Naive B cell (primary cell): ENCODE data around the gene SYNPR. TPM values are rescaled to one million over a fixed set of nuclear protein-coding genes. Genes with fewer than 3 reads are reported as not detected.

Source experiments
- ATAC-seq, 2 donors: fragments of 150-1000 bp; cut with Tn5 transposase; 2 replicates each; pipeline ENCODE4 v1.10.0; 2021; ENCODE audit warnings: low read depth in 2 of 2, mild to moderate bottlenecking in 2 of 2, moderate library complexity in 2 of 2
- DNase-seq: peaks from one replicate; pipeline ENCODE4 v3.0.0; 2022
- H3K27ac Mint-ChIP-seq, 6 donors: one replicate each; pipeline ENCODE4 v1.8.0; 2020 to 2022; ENCODE audit warnings: mild to moderate bottlenecking in 6 of 6, mixed read lengths in 6 of 6, moderate library complexity in 5 of 6, inconsistent platforms in 2 of 6
- H3K27me3 Mint-ChIP-seq, 3 donors: one replicate each; pipeline ENCODE4 v1.8.0; 2021 to 2022; ENCODE audit warnings: mixed read lengths in 3 of 3, mild to moderate bottlenecking in 1 of 3
- H3K36me3 Mint-ChIP-seq, 2 donors: one replicate each; pipeline ENCODE4 v1.8.0; 2020 to 2022; ENCODE audit warnings: mixed read lengths in 2 of 2, inconsistent platforms in 1 of 2, mild to moderate bottlenecking in 1 of 2
- H3K4me1 Mint-ChIP-seq, 3 donors: one replicate each; pipeline ENCODE4 v1.8.0; 2020 to 2022; ENCODE audit warnings: mixed read lengths in 3 of 3, inconsistent platforms in 1 of 3, mild to moderate bottlenecking in 1 of 3, moderate library complexity in 1 of 3
- H3K4me3 Mint-ChIP-seq, 8 donors: one replicate each; pipeline ENCODE4 v1.8.0; 2020 to 2022; ENCODE audit warnings: mild to moderate bottlenecking in 8 of 8, mixed read lengths in 8 of 8, moderate library complexity in 8 of 8, inconsistent platforms in 2 of 8
- H3K9me3 Mint-ChIP-seq, 7 donors: one replicate each; pipeline ENCODE4 v1.8.0; 2020 to 2022; ENCODE audit warnings: mixed read lengths in 7 of 7, mild to moderate bottlenecking in 5 of 7, inconsistent platforms in 2 of 7, moderate library complexity in 1 of 7
- polyA plus RNA-seq, 6 donors: library from polyadenylated mRNA; unstranded; fragments of 300-500 nt; fragmentation: Illumina TruSeq; gene quantifications; one replicate each; pipeline ENCODE4 v1.2.3, GENCODE V29; 2021; ENCODE audit warnings: low read depth in 6 of 6

SYNPR gene
- polyA plus RNA-seq, 6 donors from 2014 or later: not detected

DNA sequence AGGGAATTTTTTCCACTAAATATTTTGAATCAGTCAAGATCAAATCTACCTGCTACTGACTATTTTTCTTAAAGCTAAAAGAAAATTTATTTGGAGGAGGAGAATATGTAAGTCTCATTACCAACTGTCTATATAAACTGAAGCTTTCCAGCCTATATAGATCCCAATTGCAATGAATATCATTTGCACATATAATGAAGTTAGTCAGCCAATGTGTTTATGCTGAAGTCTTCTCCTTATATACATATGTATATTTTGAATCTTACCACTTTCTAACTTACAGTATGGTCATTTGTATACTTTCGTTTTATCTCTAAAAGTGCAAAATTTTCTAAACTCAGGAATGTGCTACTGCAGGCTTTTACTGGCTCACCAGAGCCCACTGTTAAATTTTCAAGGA is 136.5 kb downstream of the SYNPR start:
- Mint-ChIP-seq H3K9me3 (peaks cover 0 to 4% (median 0%) of the 10 kb centered on the region in 7 donors), H3K27me3 (no peaks in the 10 kb centered on the region), H3K36me3 (no peaks in the 10 kb centered on the region), H3K4me3 (no peak overlapping the region), H3K27ac (no peak overlapping the region), H3K4me1 (no peaks in the 10 kb centered on the region)
- DNase-seq (no peak), ATAC-seq (no peak)

DNA sequence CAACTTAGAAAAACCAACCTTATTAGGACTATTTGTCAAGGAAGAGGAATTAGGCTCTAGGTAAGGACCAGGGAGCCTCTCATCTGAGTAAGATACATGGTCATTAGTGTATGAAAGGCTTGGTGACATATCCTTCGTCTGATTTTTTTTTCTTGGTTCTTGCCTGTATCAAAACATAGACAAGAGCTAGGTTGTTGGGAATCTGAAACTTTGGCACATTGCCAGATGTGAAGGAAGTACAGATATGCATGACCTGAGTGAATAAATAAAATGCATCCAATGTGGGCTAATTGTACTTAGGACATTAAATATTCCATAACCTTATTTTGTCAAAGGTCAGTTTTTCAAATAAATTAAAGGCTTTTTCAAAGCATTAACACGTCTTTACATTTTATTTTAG is 151.8 kb downstream of the SYNPR start:
- no peaks in the 10 kb centered on the region for H3K36me3 Mint-ChIP-seq
- ATAC-seq: no peak
- H3K27ac Mint-ChIP-seq: no peak overlapping the region
- no peak for DNase-seq
- H3K9me3 Mint-ChIP-seq: peaks cover 0 to 8% (median 0%) of the 10 kb centered on the region in 7 donors
- no peaks in the 10 kb centered on the region for H3K4me1 Mint-ChIP-seq
- H3K27me3 Mint-ChIP-seq: peaks cover 0 to 8% (median 0%) of the 10 kb centered on the region in 3 donors
- no peak overlapping the region for H3K4me3 Mint-ChIP-seq

DNA sequence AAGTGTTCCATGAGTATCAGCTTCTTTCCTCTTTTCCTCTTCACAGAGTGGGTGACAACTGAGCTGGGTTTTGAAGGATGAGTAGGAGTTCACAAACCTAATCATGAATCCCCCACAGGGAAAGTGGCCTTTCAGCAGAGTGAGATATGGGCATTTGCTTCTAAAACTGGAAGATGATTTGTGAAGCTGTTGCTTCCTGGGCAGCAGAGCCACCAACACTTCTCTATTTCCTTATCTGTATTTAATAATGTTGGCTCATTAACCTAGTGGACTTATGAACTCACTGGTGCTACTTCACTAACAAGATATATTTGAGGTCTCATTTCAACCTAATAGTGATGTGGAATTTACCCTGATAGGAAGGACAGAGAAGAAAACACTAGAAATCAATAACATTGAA is 152.8 kb downstream of the SYNPR start:
- H3K27me3 Mint-ChIP-seq: peaks cover 0 to 8% (median 0%) of the 10 kb centered on the region in 3 donors
- H3K36me3 Mint-ChIP-seq: no peaks in the 10 kb centered on the region
- no peaks in the 10 kb centered on the region for H3K4me1 Mint-ChIP-seq
- no peak overlapping the region for H3K27ac Mint-ChIP-seq
- no peak for DNase-seq
- no peak overlapping the region for H3K4me3 Mint-ChIP-seq
- H3K9me3 Mint-ChIP-seq: peaks cover 0 to 5% (median 0%) of the 10 kb centered on the region in 7 donors
- ATAC-seq: no peak

DNA sequence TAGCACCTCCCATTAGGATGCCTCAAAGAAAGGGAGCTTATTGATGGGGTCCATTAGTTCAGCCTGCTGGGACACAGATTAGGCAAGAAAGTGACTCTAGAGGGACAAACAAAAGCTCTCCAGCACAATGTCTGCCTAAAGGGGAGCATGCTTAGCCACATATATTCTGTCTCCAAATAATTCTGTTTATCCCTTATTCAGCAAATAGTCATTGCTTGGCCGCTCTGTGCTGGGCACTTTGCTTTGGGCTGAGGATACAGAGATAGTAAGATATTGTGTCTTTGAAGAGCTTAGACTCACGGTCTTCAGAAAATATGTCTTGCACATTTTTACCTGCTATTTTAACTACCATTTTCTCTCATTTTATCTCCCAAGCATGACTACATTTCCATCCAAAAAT is 159.8 kb downstream of the SYNPR start:
- ATAC-seq (no peak), DNase-seq (no peak)
- Mint-ChIP-seq H3K27me3 (peaks cover 0 to 6% (median 0%) of the 10 kb centered on the region in 3 donors), H3K27ac (no peak overlapping the region), H3K9me3 (peaks cover 0 to 6% (median 2%) of the 10 kb centered on the region in 7 donors), H3K4me3 (no peak overlapping the region), H3K4me1 (no peaks in the 10 kb centered on the region), H3K36me3 (no peaks in the 10 kb centered on the region)

DNA sequence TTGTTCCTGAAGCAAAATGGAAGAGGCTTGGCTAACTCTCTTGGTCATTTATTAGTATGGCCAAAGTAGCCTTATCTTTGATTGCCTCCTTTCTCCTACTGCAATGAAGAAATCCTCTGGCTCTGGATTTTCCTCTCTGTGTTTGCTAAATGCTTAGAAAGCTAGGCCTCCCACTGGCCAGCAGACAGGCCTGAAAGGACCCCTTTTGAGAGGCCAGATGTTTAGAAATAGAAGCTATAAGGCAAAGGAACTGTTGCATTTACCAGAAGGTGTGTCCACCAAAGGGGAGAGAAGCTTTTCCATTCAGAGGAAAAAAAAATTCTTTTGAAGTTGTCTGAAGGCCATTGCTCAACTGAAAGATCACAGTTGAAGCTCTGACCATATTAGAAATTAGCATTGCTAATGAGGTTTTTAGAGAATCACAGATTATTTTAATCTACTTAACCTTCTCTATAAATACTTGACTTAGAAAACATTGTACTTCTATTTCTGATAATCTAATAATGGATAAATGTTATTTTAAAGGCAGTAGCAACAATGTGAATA is 160.8 kb downstream of the SYNPR start:
- no peak for ATAC-seq
- Mint-ChIP-seq H3K27me3 (peaks cover 0 to 6% (median 0%) of the 10 kb centered on the region in 3 donors), H3K36me3 (no peaks in the 10 kb centered on the region), H3K4me3 (peak overlapping the region in 1 of 8 donors; percentile 49), H3K4me1 (no peaks in the 10 kb centered on the region), H3K27ac (no peak overlapping the region), H3K9me3 (peaks cover 0 to 6% (median 2%) of the 10 kb centered on the region in 7 donors)
- no peak for DNase-seq

DNA sequence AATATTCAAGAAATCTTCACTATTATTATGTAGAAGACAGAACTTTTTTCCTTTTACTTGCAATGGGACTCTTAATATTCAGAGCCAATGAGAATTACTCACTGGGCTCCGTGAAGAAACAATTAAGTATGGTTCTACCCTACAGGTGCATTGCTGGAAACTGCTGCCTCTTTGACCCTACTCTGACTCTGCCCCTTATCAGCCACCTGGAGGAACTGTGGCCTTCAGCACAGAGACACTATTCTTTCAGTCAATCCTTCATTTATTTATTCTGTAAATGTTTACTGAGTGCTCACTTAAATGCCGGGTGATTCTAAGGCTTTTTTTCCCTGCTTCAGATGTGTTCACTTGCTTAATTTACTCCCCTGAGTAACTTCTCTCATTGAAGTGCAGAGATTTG is 163.2 kb downstream of the SYNPR start:
- H3K36me3 Mint-ChIP-seq: no peaks in the 10 kb centered on the region
- peaks cover 0 to 6% (median 2%) of the 10 kb centered on the region in 7 donors for H3K9me3 Mint-ChIP-seq
- H3K27me3 Mint-ChIP-seq: peaks cover 0 to 6% (median 0%) of the 10 kb centered on the region in 3 donors

DNA sequence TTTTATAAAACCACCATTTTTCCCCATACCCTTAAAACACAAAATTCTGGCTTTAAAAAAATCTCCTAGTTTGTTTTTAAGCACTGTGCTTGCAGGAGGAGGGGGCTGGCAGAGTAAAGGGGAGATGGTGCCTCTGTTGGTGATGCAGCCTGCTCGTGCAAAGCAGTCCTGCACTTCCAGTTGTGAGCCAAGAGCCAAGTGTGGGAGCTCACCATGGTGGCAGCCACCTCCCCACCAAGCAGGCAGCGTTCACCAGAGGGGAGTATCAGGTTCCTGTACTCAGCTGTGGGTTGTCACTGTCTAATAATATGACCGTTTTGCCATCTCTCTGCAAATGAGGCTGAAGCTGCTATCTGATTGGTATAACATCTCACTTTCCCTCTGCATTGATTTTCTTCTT is 164.8 kb downstream of the SYNPR start:
- H3K4me1 Mint-ChIP-seq: no peaks in the 10 kb centered on the region

More for the DNA sequence above, 163.2 kb downstream of the SYNPR start:
- H3K27ac Mint-ChIP-seq: no peak overlapping the region
- ATAC-seq: no peak
- DNase-seq: no peak
- no peaks in the 10 kb centered on the region for H3K4me1 Mint-ChIP-seq
- no peak overlapping the region for H3K4me3 Mint-ChIP-seq

DNA sequence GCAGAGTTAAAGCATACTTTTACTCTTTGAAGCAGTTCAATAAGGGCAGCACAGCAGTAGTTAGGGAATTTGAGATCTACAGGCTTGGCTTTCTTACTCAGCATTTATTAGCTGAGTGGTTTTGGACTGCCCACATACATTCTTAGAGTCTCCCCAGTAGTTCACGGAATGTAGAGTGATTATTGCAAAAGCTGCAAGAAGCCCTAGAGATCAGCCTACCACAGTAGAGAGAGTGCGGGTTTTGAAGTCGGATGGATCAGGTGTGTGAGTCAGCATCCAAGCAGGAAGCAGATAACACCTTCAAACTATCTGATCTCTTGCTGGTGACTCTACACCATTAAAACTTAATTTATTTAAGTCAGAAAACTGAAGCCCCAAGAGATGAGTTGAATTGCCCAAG is 171.9 kb downstream of the SYNPR start:
- no peaks in the 10 kb centered on the region for H3K4me1 Mint-ChIP-seq
- no peak overlapping the region for H3K4me3 Mint-ChIP-seq
- no peak overlapping the region for H3K27ac Mint-ChIP-seq
- no peaks in the 10 kb centered on the region for H3K36me3 Mint-ChIP-seq
- DNase-seq (no peak), ATAC-seq (no peak)
- no peaks in the 10 kb centered on the region for H3K27me3 Mint-ChIP-seq
- H3K9me3 Mint-ChIP-seq: peaks cover 0 to 5% (median 0%) of the 10 kb centered on the region in 7 donors

More for the DNA sequence above, 164.8 kb downstream of the SYNPR start:
- no peak overlapping the region for H3K27ac Mint-ChIP-seq
- DNase-seq (no peak), ATAC-seq (no peak)
- peaks cover 0 to 6% (median 2%) of the 10 kb centered on the region in 7 donors for H3K9me3 Mint-ChIP-seq
- no peak overlapping the region for H3K4me3 Mint-ChIP-seq
- peaks cover 0 to 6% (median 0%) of the 10 kb centered on the region in 3 donors for H3K27me3 Mint-ChIP-seq
- H3K36me3 Mint-ChIP-seq: no peaks in the 10 kb centered on the region

DNA sequence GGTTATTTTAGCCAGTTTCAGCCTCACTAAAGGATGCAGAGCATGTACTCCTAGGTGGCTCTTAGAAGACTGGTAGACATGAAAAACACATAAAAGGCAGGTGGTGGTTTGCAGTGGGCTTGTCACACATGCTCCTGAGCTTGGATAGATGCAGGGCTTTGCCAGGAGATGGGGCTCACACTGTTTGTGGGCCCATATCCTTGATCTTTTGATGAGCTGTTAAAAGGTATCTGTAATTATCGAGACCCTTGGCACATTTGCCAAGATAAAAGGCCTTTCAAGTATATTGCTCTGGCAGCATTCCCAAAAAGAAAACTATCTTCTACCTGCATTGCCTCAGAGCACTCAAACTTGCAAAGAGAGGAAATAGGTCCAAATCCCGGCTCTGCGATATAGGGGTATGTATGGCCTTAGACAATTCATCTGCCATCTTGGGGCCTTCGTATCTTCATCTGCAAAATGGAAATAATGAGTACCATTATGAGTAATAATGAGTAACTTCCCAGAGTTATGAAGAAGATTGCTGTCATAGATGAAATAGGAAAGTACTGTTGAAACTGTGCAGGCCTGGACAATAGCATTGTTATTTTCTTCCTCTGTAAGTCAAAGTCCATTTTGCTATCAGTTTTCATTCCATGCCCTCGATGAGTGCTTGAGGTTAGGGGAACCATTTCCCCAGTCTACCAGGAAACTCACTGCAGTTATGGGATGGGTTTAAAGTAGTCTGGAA is 172.7 kb downstream of the SYNPR start:
- Mint-ChIP-seq H3K36me3 (no peaks in the 10 kb centered on the region), H3K27me3 (no peaks in the 10 kb centered on the region), H3K4me1 (no peaks in the 10 kb centered on the region), H3K9me3 (peaks cover 0 to 6% (median 0%) of the 10 kb centered on the region in 7 donors), H3K4me3 (no peak overlapping the region), H3K27ac (no peak overlapping the region)
- DNase-seq: no peak
- ATAC-seq: no peak

DNA sequence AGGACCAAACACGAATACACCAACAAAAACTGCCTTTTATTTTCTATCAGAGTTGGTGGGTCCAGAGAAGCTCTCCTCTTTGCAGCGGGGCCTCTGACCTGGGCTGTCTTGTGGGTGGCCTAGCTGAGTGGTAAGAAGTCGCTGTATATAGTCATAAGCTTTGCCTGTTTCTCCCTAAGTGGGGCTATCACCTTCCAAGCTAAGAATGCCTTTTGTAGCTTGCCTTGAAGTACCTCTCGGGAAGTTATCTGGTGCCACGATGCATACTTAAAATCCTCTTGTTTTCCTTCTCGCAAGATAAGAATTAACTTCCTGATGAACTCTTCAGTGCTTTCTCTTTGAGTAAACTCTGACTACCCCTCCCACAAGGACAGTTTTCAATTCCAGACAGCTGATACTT is 178.8 kb downstream of the SYNPR start:
- ATAC-seq (no peak), DNase-seq (no peak)
- H3K27me3 Mint-ChIP-seq: no peaks in the 10 kb centered on the region
- H3K4me1 Mint-ChIP-seq: no peaks in the 10 kb centered on the region
- H3K36me3 Mint-ChIP-seq: no peaks in the 10 kb centered on the region
- H3K9me3 Mint-ChIP-seq: peaks cover 0 to 2% (median 0%) of the 10 kb centered on the region in 7 donors
- no peak overlapping the region for H3K4me3 Mint-ChIP-seq
- H3K27ac Mint-ChIP-seq: no peak overlapping the region

DNA sequence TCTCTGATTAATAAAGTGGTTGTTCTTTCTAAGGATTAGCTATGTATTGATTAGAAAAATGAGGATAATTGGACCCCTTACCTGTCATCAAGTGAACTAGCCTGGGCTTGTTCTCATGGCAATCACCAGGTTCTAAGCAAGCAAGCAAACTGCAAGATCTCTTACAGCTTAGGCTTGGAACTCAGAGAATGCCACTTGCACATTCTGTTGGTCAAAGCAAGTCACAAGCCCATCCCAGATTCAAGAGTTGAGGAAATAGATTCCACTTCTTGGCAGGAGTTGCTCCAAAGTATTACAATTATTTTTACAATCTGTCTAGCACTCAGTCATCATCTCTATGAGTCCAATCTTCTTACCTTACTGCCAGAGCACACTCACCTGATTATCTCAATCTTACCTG is 180.3 kb downstream of the SYNPR start:
- no peak overlapping the region for H3K27ac Mint-ChIP-seq
- peaks cover 0 to 2% (median 0%) of the 10 kb centered on the region in 7 donors for H3K9me3 Mint-ChIP-seq
- no peak for DNase-seq
- no peak overlapping the region for H3K4me3 Mint-ChIP-seq
- no peaks in the 10 kb centered on the region for H3K27me3 Mint-ChIP-seq
- H3K4me1 Mint-ChIP-seq: no peaks in the 10 kb centered on the region
- no peak for ATAC-seq
- H3K36me3 Mint-ChIP-seq: no peaks in the 10 kb centered on the region

DNA sequence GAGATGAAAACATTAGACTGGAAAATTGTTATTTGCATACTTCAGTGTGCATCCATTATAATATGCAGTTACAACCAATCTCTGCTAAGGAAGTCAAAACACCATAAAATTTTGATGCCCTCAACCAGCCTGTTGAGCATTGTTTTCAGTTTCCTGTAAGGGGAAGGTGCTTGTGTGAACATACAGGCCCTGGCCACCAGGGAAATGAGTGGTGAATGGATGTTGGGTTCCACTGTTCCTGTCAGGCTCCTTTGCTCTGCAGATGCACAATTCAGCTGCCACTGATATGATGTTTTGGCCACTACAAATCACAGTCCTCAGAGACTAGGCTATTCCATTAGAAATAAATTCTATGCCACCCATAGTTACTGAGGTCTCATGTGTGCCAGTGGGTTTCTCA is 184.6 kb downstream of the SYNPR start:
- H3K27me3 Mint-ChIP-seq: no peaks in the 10 kb centered on the region
- H3K4me1 Mint-ChIP-seq: no peaks in the 10 kb centered on the region
- peaks cover 0 to 13% (median 6%) of the 10 kb centered on the region in 7 donors for H3K9me3 Mint-ChIP-seq
- no peaks in the 10 kb centered on the region for H3K36me3 Mint-ChIP-seq
- no peak for ATAC-seq
- no peak overlapping the region for H3K4me3 Mint-ChIP-seq
- DNase-seq: no peak
- H3K27ac Mint-ChIP-seq: no peak overlapping the region

DNA sequence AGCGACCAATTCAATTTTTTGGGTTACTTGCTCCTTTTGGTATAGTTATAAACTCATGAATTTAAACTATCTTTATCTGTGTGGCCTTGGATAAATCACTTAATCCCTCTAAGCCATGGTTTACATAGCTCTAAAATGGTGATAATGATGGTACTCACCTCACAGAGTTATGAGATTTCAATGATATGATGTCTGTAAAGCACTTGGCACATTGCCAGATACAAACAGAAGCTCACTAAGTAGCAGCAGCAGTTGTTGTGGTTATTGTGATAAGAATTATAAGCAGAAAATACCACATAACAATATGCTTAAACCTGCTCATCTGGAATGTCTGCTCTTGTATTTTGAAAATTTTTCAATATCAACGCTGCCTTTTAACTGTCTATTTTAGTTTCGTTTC is 189.3 kb downstream of the SYNPR start:
- H3K4me3 Mint-ChIP-seq: no peak overlapping the region
- no peak overlapping the region for H3K27ac Mint-ChIP-seq
- peaks cover 0 to 14% (median 7%) of the 10 kb centered on the region in 7 donors for H3K9me3 Mint-ChIP-seq
- H3K36me3 Mint-ChIP-seq: no peaks in the 10 kb centered on the region
- H3K27me3 Mint-ChIP-seq: no peaks in the 10 kb centered on the region
- H3K4me1 Mint-ChIP-seq: no peaks in the 10 kb centered on the region
- no peak for DNase-seq
- no peak for ATAC-seq

DNA sequence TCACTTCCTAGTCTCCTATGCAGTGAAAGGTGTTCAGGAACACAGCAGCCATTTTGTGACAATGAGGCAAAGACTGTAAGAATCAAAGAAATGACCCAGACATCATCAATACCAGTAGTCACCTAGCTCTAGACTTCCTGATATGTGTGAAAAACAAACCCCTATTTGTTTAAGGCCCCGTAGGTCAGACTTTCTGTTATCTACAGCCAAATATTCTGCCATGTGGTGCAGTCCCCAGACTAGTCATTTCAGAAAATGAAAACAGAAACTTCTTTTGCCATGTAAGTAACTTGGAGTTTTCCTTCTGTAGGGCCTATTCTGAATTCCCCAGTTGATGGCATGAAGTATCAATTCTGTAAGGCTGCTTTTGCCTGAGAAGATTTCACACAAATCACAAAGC is 192.6 kb downstream of the SYNPR start:
- no peaks in the 10 kb centered on the region for H3K27me3 Mint-ChIP-seq
- H3K4me3 Mint-ChIP-seq: peak overlapping the region in 1 of 8 donors; percentile 2
- no peaks in the 10 kb centered on the region for H3K4me1 Mint-ChIP-seq
- H3K36me3 Mint-ChIP-seq: no peaks in the 10 kb centered on the region
- DNase-seq (no peak), ATAC-seq (no peak)
- H3K27ac Mint-ChIP-seq: no peak overlapping the region
- peaks cover 0 to 19% (median 7%) of the 10 kb centered on the region in 7 donors for H3K9me3 Mint-ChIP-seq
